GM12875 (cell line): ENCODE measurements around the gene PRMT7.

Source experiments
- H3K4me3 ChIP-seq: one replicate; pipeline ENCODE4 v1.5.1; 2011; ENCODE audit warnings: low read depth, low read length, control low read depth
- CTCF ChIP-seq: IDR thresholded peaks from 2 replicates; pipeline ENCODE4 v1.5.1; 2011; ENCODE audit warnings: low read depth, mild to moderate bottlenecking, control low read depth, inconsistent platforms, low read length, moderate library complexity, borderline replicate concordance; ENCODE audit not compliant: insufficient read depth

The PRMT7 gene

GRCh38 chr16:68298907-68299561 is 11.8 kb upstream of the PRMT7 start:
- no peak for TF ChIP-seq CTCF
- H3K4me3 ChIP-seq: no peak overlapping the region

DNA sequence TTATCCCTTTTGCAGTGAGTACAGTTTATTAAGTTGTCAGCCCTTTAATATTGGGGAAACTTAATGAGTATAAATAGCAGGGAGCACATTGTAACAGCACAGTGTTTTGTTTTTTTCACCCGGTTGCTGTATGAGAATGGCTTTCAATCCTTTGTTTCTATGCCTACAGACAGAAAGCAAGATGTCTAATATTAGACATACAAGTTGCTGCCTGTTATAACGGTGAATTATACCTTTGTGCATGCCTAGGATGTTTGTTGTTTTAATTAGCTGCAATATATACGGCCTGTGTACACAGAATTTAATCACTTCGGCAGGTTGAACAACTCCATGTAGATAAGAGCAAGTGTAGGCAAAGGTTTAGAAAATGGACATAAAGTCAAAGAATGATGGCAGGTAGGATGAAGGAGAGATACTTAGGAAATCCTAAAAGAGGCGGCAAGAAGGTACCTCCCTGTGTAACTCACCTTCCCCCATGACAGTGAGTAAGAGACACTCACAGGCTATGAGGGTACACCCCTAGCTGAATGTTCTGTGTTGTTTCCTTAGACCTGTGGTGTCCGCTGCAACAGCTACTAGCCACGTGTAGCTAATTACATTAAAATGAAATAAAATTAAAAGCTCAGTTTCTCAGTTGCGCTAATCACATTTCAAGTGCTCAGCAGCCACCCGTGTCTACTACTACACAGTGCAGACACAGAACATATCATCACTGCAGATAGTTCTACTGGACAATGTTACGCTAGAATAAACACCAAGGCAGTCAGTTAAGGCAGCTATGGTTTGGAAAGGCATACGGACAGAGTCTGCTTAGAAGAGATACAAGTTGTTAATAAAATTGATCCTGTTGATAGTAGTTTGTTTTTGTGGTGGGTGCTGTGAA is 11.0 kb upstream of the PRMT7 start:
- H3K4me3 ChIP-seq: no peak overlapping the region
- TF ChIP-seq CTCF: no peak

DNA sequence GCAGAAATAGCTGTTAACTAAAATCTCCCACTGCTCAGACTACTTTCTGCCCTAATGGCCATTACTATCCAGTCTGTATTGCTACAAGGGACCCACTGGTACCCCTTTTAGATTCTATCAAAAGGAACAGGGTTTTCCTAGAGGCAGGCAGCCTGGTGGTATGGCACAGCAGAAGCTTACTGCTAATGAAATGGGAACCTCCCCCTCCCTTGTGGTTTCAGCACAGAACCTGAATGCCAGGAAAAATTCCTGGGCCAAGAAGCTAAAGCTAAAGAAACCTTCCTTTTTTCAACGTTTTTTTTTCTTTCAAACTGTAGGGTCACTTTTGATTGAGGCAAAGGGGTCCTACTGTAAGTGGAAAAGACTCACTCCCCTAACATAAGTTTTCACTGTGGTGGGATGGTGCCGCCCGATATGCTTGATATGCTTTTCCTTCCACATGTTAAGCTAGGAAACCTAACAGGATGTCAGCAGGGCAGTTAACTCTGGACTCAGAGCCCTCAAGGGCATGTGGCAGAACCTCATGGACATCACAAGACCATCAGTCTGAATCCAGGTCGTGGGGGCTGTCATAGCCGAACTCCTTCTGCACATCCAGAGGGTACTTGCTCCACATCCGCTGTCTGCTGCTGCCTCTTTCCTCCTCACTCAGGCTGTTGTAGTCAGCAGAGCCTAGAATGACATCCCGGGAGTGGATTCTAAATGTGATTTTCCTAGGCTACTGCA is 9.9 kb upstream of the PRMT7 start:
- TF ChIP-seq CTCF: no peak
- no peak overlapping the region for H3K4me3 ChIP-seq

GRCh38 chr16:68306633-68307032 is 4.2 kb upstream of the PRMT7 start:
- no peak overlapping the region for H3K4me3 ChIP-seq
- TF ChIP-seq CTCF: no peak

DNA sequence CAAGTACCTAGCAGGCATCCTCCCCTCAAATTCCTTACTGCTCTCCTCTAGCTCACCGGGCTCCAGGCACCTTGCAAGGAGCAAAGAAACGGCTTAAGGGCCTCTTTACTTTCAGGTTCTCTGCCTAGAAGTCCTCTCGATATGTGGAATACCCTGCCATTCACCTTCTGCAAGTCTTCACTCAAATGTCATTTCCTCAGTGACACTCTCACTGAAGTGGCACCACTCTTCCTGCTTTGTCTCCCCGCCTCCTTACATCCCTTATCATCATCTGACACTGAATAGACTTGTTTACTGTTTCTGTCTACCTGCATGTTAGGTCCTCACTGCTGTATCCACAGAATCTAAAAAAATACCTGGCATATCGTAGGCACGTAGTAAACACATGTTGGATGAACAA is 1.0 kb upstream of the PRMT7 start:
- no peak for TF ChIP-seq CTCF
- peak overlapping the region; percentile 85 for H3K4me3 ChIP-seq

DNA sequence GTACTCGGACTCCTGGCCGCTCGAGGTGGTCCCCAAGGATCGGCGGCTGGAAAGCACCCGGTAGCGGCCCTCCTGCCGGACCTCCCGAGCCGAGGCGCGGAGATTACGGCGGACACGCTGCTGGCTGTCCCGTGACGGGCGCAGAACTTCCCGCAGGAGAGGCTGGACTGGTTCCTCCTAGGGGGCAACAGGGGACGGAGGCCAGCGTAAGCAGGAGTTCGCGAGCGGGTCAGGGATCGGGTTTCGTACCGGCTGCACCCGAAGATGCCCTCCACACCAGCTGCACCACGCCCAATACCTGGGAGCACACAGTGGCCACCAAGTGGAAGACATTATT is 414 bp upstream of the PRMT7 start:
- H3K4me3 ChIP-seq: peak overlapping the region; percentile 85
- TF ChIP-seq CTCF: no peak
